ENCODE data around the gene SMIM3. TPM values are rescaled to one million over a fixed set of nuclear protein-coding genes. Genes with fewer than 3 reads are reported as not detected.

The SMIM3 gene
- total and polyA plus RNA-seq, 10 of the 15 experiments (the other 5 are each of a cell fraction or from before 2014, with no cell fraction given) = 1.0 to 14.3 (median 7.7) TPM

DNA sequence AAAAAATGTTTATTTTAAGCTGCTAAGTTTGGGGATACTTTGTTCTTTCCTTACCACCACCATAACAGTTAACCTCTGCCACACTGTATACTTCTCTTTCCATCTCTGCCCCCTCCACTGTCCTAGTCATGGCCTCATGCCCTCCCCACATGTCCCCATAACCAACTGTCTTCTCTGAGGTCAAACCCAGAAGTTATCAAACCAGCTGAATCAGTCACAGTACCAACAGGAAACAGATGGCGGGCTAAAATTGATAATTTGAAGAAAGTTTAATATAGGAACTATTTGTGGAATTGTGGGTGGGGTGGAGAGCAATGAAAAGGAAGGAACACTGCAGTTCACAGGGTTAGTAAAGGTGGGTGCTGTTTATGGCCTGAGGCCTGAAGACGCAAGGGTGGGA, 14.0 kb upstream of the SMIM3 start:
- ChIA-PET RAD21 (ENCODE audit: unreplicated experiment) (interaction anchor here (0.9 kb wide), 1 partner anchor 82 kb away, joined by 3 read pairs; the partner anchor contains the start of gene IRGM), CTCF (interaction anchor here (1.5 to 2.1 kb wide), 4 partner anchors 30 to 204 kb away, joined by 4 to 6 read pairs (median 4); partner anchors contain the start of gene RBM22), SMC1A (ENCODE audit: uncharacterized antibody, unreplicated experiment) (interaction anchor here (1.2 to 1.5 kb wide), 2 partner anchors 10 to 13 kb away, joined by 3 to 5 read pairs; no protein-coding TSS in a partner anchor), POLR2A (no interaction called here)
- Histone ChIP-seq H3K79me2 (ENCODE audit: control insufficient read depth, insufficient read depth, low read length) (no peaks in the 10 kb centered on the region), H3K27ac (ENCODE audit: control insufficient read depth, insufficient read depth) (no peak overlapping the region), H3K4me1 (ENCODE audit: control insufficient read depth, insufficient read depth, low read length) (no peaks in the 10 kb centered on the region), H3K27me3 (replicated peaks in 1 of 2; ENCODE audit: control insufficient read depth in 2 of 2, insufficient read depth in 2 of 2, low read length in 1 of 2) (no peaks in the 10 kb centered on the region), H3K4me3 (no peak overlapping the region), H2AFZ (ENCODE audit: control insufficient read depth, low read depth, low read length) (no peak overlapping the region), H3K4me2 (ENCODE audit: control insufficient read depth, insufficient read depth) (no peak overlapping the region), H3K9me3 (replicated peaks; ENCODE audit: control insufficient read depth, insufficient read depth, low read length) (no peaks in the 10 kb centered on the region; the same call in 2 of the 3 replicates), H3K36me3 (ENCODE audit: control insufficient read depth in 2 of 2, insufficient read depth in 2 of 2, low read length in 1 of 2) (no peaks in the 10 kb centered on the region), H4K20me1 (ENCODE audit: control insufficient read depth, insufficient read depth) (no peaks in the 10 kb centered on the region), H3K9ac (ENCODE audit: control insufficient read depth, insufficient read depth, low read length) (no peak overlapping the region)
- ATAC-seq (no peak), FAIRE-seq (no peak), DNase-seq (ENCODE audit: low read depth, low spot score) (no peak)
- intact Hi-C loops (cut with micrococcal nuclease; ENCODE audit: unreplicated experiment) (no loop called here), in situ Hi-C loops (cut with MboI) (no loop called here)
- WGBS (ENCODE audit: insufficient coverage, insufficient replicate concordance, low lambda C conversion rate, missing lambda C conversion rate) = 67% methylated on average over 2 of the region's 2 CpGs
- TF ChIP-seq PAX5 (IDR thresholded peaks at IDR 0.05; ENCODE audit: borderline replicate concordance, low read depth, low read length) = no peak
- TF ChIP-seq CHD1 (IDR thresholded peaks at IDR 0.05; ENCODE audit: low read depth, low read length) = no peak
- no peak for TF ChIP-seq ZZZ3 (IDR thresholded peaks at IDR 0.05; ENCODE audit: control insufficient read depth, insufficient read length, low read depth)
- TF ChIP-seq SIX5 (IDR thresholded peaks at IDR 0.05; ENCODE audit: low read depth, low read length, severe bottlenecking) = no peak
- no peak for TF ChIP-seq SRF (IDR thresholded peaks at IDR 0.05; ENCODE audit: low read depth in 2 of 2, low read length in 2 of 2)
- no peak for TF ChIP-seq KDM1A (IDR thresholded peaks at IDR 0.05; ENCODE audit: borderline replicate concordance)
- TF ChIP-seq SP1 (IDR thresholded peaks at IDR 0.05; ENCODE audit: low read depth, low read length) = no peak
- no peak for TF ChIP-seq RAD51 (IDR thresholded peaks at IDR 0.05)
- TF ChIP-seq FOXM1 (IDR thresholded peaks at IDR 0.05; ENCODE audit: low read depth, low read length) = no peak
- BruUV-seq (replicated peaks) = no TSS peak

Data from GM12878 (cell line).